Aorta (tissue), 5 donors: ENCODE data around the gene ADAP1. TPM values are rescaled to one million over a fixed set of nuclear protein-coding genes. Genes with fewer than 3 reads are reported as not detected.

Source experiments
- ATAC-seq: fragments of 200-7000 bp; cut with Tn5 transposase; one replicate; pipeline ENCODE4 v1.9.1; 2022; ENCODE audit warnings: moderate library complexity; ENCODE audit not compliant: low FRiP score
- DNase-seq, 2 donors: peaks; one replicate each; pipeline ENCODE4 v3.0.0-alpha.2; 2020
- H3K27ac ChIP-seq, 2 donors: one replicate each; pipeline ENCODE4 v1.5.1; 2013; ENCODE audit warnings: low read length in 2 of 2, mild to moderate bottlenecking in 2 of 2, moderate library complexity in 2 of 2, control low read depth in 1 of 2, inconsistent platforms in 1 of 2, low read depth in 1 of 2
- H3K27me3 ChIP-seq, 2 donors: one replicate each; pipeline ENCODE4 v1.6.1; 2013; ENCODE audit warnings: control low read depth in 1 of 2, low read length in 1 of 2, mild to moderate bottlenecking in 1 of 2, moderate library complexity in 1 of 2; ENCODE audit not compliant: insufficient read depth in 2 of 2, control insufficient read depth in 1 of 2
- H3K36me3 ChIP-seq, 2 donors: one replicate each; pipeline ENCODE4 v1.6.1; 2013; ENCODE audit warnings: control low read depth in 1 of 2, low read length in 1 of 2, mild to moderate bottlenecking in 1 of 2; ENCODE audit not compliant: insufficient read depth in 2 of 2, control insufficient read depth in 1 of 2
- H3K4me1 ChIP-seq, 2 donors: one replicate each; pipeline ENCODE4 v1.6.1; 2013; ENCODE audit warnings: low read length in 2 of 2, control low read depth in 1 of 2, mild to moderate bottlenecking in 1 of 2, moderate library complexity in 1 of 2; ENCODE audit not compliant: insufficient read depth in 2 of 2, control insufficient read depth in 1 of 2
- H3K4me3 ChIP-seq, 2 donors: one replicate each; pipeline ENCODE4 v1.5.1; 2013; ENCODE audit warnings: low read length in 2 of 2, control low read depth in 1 of 2, mild to moderate bottlenecking in 1 of 2
- H3K9me3 ChIP-seq: one replicate; pipeline ENCODE4 v1.6.1; 2013; ENCODE audit warnings: mild to moderate bottlenecking, low read length; ENCODE audit not compliant: control insufficient read depth
- WGBS, 2 donors: extraction: QIAGEN DNeasy Blood & Tissue Kit; methylation state at CpG; one replicate each; pipeline ENCODE4 v1.1.7; 2013; 5-methylcytosine and 5-hydroxymethylcytosine counted together
- intact Hi-C, 2 donors: fragments of 100-400 bp; cut with DNase I; formaldehyde crosslinking; loops; one replicate each; pipeline versions ENCODE4 v1.14.2 to v1.15.0; 2022
- polyA plus RNA-seq, 2 donors: library from polyadenylated mRNA; stranded (reverse); fragments of 200-250 nt; gene quantifications; one replicate each; pipeline ENCODE4 v1.2.3, GENCODE V29; 2013
- total RNA-seq, 2 donors: library from RNA; stranded (reverse); fragmentation: NEBNext Ultra II Directional; extraction: Animal tissue kit (Norgen Biotek cat#: 25700); gene quantifications; one replicate each; pipeline ENCODE4 v1.2.1, GENCODE V29; 2021
- donor health status: healthy with polysubstance abuse.
- donor health status: Bipolar disorder and iron deficiency.
- donor health status: DM: no; HTN: no; CAD: no.
- donor health status: DM: no; HTN: no; CAD: no.
- donor health status: DM: yes; HTN: yes; CAD: no.

Gene ADAP1
- total and polyA plus RNA-seq, 4 donors = 4.3 to 16.9 (median 11.4) TPM

- intact Hi-C loops = loop anchor here in 1 of 2 donors (5.0 kb wide), 1 partner anchor 35 kb away; the partner anchor contains the start of gene SUN1
- Histone ChIP-seq H3K4me3 (no peak overlapping the region), H3K27ac (peak overlapping the region; percentile 79 to 98), H3K27me3 (no peaks in the 10 kb centered on the region), H3K9me3 (no peaks in the 10 kb centered on the region), H3K4me1 (peaks cover 0 to 2% of the 10 kb centered on the region in 2 donors), H3K36me3 (no peaks in the 10 kb centered on the region)
- WGBS, 2 donors = 25 to 26% methylated on average over 22 of the region's 22 CpGs
- DNase-seq = peak; percentile 90 to 93
- ATAC-seq = peak; percentile 88
Observed at GRCh38 chr7:867406-868188, 86.9 kb downstream of the ADAP1 start.

GRCh38 chr7:867001-867405 is 87.5 kb downstream of the ADAP1 start:
- H3K9me3 ChIP-seq = no peaks in the 10 kb centered on the region

GRCh38 chr7:865921-866320 is 88.6 kb downstream of the ADAP1 start:
- H3K36me3 ChIP-seq = peaks cover 0 to 6% of the 10 kb centered on the region in 2 donors
- no peak overlapping the region for H3K4me3 ChIP-seq
- ATAC-seq = no peak
- peak overlapping the region; percentile 22 to 59 for H3K27ac ChIP-seq
- no peak for DNase-seq
- 89% methylated on average over 25 of the region's 25 CpGs for WGBS, 2 donors
- H3K4me1 ChIP-seq = peaks cover 0 to 2% of the 10 kb centered on the region in 2 donors
- H3K9me3 ChIP-seq = no peaks in the 10 kb centered on the region
- no peaks in the 10 kb centered on the region for H3K27me3 ChIP-seq
- intact Hi-C loops = loop anchor here in 1 of 2 donors (5.0 kb wide), 1 partner anchor 34 kb away; the partner anchor contains the start of gene SUN1

More at GRCh38 chr7:867001-867405, 87.5 kb downstream of the ADAP1 start:
- Histone ChIP-seq H3K4me1 (peaks cover 0 to 2% of the 10 kb centered on the region in 2 donors), H3K4me3 (no peak overlapping the region), H3K27me3 (no peaks in the 10 kb centered on the region), H3K36me3 (no peaks in the 10 kb centered on the region), H3K27ac (peak overlapping the region; percentile 79 to 98)
- peak; percentile 90 for ATAC-seq
- 7% methylated on average over 17 to 18 of the region's 18 CpGs for WGBS, 2 donors
- intact Hi-C loops = loop anchor here in 1 of 2 donors (5.0 kb wide), 1 partner anchor 35 kb away; the partner anchor contains the start of gene SUN1
- DNase-seq = peak; percentile 89 to 93

- H3K4me1 ChIP-seq = peaks cover 0 to 2% of the 10 kb centered on the region in 2 donors
- no peak overlapping the region for H3K27ac ChIP-seq
- H3K9me3 ChIP-seq = no peaks in the 10 kb centered on the region
- ATAC-seq (no peak), DNase-seq (no peak)
- no peaks in the 10 kb centered on the region for H3K27me3 ChIP-seq
- no peak overlapping the region for H3K4me3 ChIP-seq
- peaks cover 0 to 14% of the 10 kb centered on the region in 2 donors for H3K36me3 ChIP-seq
- WGBS, 2 donors = 88 to 92% methylated on average over 16 of the region's 16 CpGs
- intact Hi-C loops = no loop called here
Observed at GRCh38 chr7:863106-863505, 91.4 kb downstream of the ADAP1 start.

- H3K36me3 ChIP-seq = peaks cover 0 to 14% of the 10 kb centered on the region in 2 donors
- intact Hi-C loops = no loop called here
- no peaks in the 10 kb centered on the region for H3K9me3 ChIP-seq
- 93 to 94% methylated on average over 6 of the region's 6 CpGs for WGBS, 2 donors
- no peak overlapping the region for H3K27ac ChIP-seq
- H3K4me1 ChIP-seq = no peaks in the 10 kb centered on the region
- no peaks in the 10 kb centered on the region for H3K27me3 ChIP-seq
- ATAC-seq (no peak), DNase-seq (no peak)
- H3K4me3 ChIP-seq = no peak overlapping the region
Observed at GRCh38 chr7:862157-862556, 92.3 kb downstream of the ADAP1 start.

- Histone ChIP-seq H3K4me1 (no peaks in the 10 kb centered on the region), H3K27me3 (no peaks in the 10 kb centered on the region), H3K9me3 (no peaks in the 10 kb centered on the region), H3K36me3 (peaks cover 0 to 16% of the 10 kb centered on the region in 2 donors), H3K27ac (no peak overlapping the region), H3K4me3 (no peak overlapping the region)
- DNase-seq (no peak), ATAC-seq (no peak)
- intact Hi-C loops = no loop called here
- WGBS, 2 donors = 82 to 88% methylated on average over 9 of the region's 9 CpGs
Observed at GRCh38 chr7:861222-861621, 93.3 kb downstream of the ADAP1 start.

GRCh38 chr7:860149-860548 is 94.3 kb downstream of the ADAP1 start:
- DNase-seq = no peak
- Histone ChIP-seq H3K27me3 (no peaks in the 10 kb centered on the region), H3K27ac (no peak overlapping the region), H3K4me1 (no peaks in the 10 kb centered on the region), H3K4me3 (no peak overlapping the region), H3K9me3 (no peaks in the 10 kb centered on the region), H3K36me3 (peaks cover 0 to 18% of the 10 kb centered on the region in 2 donors)
- ATAC-seq = no peak
- WGBS, 2 donors = 87 to 90% methylated on average over 21 of the region's 21 CpGs
- intact Hi-C loops = no loop called here

GRCh38 chr7:859359-860030 is 95.0 kb downstream of the ADAP1 start:
- 77 to 80% methylated on average over 16 of the region's 16 CpGs for WGBS, 2 donors
- intact Hi-C loops = no loop called here
- no peak overlapping the region for H3K27ac ChIP-seq
- DNase-seq = no peak
- H3K9me3 ChIP-seq = no peaks in the 10 kb centered on the region
- no peaks in the 10 kb centered on the region for H3K27me3 ChIP-seq
- no peak for ATAC-seq
- peaks cover 0 to 18% of the 10 kb centered on the region in 2 donors for H3K36me3 ChIP-seq
- H3K4me3 ChIP-seq = no peak overlapping the region
- no peaks in the 10 kb centered on the region for H3K4me1 ChIP-seq
